ENCODE results near the gene RASGRP2.

RASGRP2 gene

GRCh38 chr11:64755681-64756361, 11.9 kb upstream of the RASGRP2 start:
- DNase-seq, result no peak

DNA sequence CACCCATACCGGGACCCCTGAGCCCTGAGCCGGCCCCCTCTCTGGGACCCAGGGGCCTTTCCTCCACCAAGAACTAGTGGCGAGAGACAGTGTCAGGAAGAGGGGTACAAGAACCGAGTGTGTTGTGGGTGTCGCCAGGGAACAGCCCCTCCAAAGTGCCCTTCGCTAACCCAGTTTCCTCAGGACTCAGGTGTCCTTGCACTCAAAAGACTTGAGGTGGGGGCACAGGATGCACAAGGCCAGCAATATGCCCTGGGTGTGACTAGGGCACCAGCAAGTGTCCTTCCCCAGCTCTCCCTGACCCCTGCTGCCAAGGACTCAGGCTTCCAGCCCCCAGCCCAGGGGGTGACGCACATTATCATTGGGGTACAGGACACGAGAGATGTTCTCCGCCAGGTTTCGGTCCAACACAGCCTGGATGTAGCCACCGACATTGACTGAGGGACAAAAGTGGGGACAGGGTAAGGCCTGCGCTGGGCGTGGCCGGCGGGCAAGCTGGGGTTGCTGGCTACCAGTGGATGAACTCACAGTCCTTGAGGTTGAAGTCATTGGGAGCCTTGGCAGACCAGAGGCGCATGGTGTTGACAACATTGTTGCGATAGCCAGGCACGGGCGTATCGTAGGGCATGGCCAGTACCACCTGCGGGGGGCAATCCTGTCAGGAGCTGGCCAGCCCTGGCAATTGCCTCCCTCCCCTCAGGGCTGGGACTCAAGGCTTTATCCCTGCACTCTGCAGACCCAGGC, 11.1 kb upstream of the RASGRP2 start:
- DNase-seq, result no peak

DNA sequence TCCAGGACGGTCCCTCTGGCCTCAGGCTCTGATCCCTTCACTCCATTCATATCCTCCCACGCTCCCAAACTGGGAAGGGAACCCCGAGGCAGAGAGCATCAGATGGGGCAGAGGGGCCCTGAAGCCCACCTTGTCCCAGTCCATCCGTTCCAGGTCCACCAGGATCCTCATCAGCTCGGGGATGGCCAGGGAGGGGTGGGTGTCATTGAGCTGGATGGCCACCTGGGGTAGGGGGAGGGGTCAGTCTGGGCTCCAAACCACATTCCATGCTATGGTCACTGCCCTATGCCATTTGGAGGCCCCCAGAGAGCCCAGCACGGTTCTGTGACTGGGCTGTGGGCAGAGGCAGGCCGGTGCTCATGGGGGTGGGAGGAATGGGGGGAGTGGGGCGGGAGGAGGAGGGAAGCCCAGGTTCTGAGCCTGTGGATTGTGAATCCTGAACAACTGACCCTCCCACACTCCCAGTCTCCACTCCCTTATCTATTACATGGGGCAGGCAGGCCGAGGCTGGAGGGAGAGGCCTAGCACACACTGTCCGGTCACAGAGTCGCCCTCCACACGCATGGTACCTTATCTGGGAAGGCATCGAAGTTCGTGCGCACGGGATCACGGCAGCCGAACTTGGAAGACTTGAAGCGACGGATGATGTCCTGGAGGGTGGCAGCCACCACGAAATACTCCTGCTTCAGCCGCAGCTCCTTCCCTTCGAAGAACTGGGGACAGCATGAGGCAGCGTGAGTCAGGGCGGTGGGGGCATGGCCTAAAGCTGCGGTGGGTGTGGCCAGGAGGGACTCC, 10.4 kb upstream of the RASGRP2 start:
- no peak for DNase-seq

GRCh38 chr11:64753380-64754123, 9.6 kb upstream of the RASGRP2 start:
- no peak for DNase-seq

DNA sequence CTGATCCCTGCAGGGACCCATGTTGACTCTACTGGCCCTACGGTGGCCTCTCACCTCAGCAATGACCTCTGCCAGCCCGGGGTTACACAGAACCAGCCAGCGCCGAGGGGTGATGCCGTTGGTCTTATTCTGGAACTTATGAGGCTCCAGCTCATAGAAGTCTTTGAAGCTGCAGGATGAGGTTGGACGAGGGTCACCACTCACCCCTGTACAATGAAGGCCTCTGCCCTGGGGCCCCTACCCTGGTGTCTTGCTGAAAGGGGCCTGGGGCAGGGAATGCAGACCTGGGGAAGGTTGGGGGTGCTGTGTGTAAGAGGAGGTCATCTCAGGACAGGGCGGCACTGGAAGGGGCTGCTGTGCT, 9.1 kb upstream of the RASGRP2 start:
- no peak for DNase-seq

- no peak for DNase-seq
These were observed 8.4 kb upstream of the RASGRP2 start for GRCh38 chr11:64752175-64752970.

DNA sequence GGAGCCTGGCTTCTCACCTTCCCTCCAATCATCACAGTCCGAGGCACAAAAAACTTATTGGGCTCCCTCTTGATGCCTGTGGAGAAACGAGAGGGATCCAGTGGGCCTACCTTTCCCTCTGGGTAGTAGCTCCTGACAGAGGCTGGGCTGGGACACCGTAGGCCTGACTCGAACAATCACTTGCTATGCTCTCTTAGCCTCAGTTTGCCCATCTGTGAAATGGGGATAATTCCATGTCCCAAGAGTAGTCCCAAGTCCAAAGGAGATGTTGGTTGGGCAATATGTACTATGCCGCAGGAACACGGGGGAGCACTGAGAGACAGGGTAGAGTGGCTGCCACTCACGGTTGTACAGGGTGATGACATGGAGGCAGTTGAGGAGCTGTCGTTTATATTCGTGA, 7.6 kb upstream of the RASGRP2 start:
- no peak for DNase-seq

DNA sequence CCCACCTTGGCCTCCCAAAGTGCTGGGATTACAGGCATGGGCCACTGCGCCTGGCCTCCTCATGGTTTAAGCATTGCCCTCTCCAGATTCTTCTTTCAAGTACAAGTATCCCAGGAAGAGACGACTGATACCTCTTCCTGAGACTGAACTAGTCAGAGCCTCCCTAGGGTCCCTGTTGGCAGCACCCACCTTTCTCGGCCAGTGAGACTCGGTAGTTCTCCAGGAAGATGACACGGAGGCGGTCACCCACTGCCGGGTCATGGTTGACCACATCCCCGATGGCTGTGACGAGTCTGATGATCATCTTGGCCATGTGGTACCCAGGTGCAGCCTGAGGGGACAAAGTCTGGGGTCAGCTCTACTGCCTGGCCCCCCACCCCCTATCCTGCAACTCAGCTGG, 7.2 kb upstream of the RASGRP2 start:
- no peak for DNase-seq

- DNase-seq, result no peak
These were observed 6.6 kb upstream of the RASGRP2 start for GRCh38 chr11:64750361-64751054.

- no peak for DNase-seq
These were observed 4.2 kb upstream of the RASGRP2 start for GRCh38 chr11:64747961-64748665.

DNA sequence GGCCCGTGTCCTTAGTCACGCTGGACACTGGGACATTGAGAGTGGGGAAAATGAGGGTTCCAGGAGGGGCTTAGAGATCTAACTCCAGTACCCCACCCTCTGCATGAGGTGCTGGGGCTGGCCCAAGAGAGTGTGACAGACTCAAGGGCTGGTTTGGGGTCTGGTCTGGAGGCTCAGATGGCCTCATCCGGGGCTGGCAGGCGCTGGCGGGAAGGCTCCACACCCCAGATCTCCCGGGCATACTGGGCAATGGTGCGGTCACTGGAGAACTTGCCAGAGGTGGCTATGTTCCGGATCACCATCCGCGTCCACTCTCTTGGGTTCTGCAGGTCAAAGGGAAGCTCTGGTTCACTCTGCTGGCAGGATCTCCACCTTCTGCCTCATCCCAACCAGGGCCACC, 2.5 kb upstream of the RASGRP2 start:
- DNase-seq, result no peak

GRCh38 chr11:64745521-64746328, 1.8 kb upstream of the RASGRP2 start:
- no peak for DNase-seq

DNA sequence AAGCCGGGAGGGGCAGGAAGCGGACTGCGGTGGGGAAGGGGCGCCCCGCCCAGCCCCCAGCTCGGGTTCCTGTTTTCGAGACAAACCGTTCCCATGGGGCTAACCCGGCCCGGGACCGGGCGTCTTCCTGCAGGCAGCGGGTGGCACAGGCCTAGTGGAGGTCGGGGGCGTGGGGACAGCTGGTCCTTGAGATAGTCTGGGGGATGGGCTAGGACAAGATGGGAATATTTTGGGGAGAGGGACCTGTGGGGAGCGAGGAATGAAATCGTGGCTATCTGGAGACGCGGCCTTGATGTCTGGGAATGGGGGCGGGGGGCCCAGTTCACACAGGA, 1.2 kb upstream of the RASGRP2 start:
- DNase-seq, result no peak

GRCh38 chr11:64744544-64745188, 724 bp upstream of the RASGRP2 start:
- no peak for DNase-seq

DNA sequence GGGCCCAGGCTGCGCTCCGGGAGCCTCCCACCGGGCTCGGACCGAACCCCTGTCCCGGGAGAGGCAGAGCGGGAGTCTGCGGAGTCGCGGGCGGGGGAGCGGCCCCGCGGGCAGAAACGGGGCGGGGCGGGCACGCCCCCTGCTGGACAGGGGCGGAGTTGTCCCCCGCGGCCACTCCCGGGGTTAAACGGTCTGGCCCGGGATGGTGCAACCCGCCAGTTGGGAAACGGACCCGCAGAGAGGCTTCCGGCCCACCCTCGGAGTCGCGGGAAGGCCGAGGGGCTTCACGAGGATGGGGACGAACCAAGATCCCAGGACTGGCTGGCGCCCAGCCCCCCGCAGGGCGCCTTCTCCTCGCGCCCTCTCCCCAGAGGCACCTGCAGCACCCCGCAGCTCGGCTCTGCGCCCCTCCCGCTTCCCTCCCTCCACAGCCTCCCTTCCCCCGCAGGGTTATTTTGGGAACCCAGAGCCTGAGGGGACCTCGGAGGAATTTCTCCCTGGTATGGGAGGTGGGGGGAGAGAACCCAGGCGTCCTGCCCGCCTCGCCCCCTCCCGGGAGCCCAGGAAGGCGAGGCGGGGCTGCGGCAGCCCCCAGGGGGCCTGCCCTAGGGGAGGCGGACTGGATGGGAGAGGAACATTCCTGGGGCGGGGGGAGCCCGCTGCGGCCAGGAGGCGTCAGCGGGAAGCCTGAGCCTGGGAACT, 902 bp downstream of the RASGRP2 start:
- DNase-seq, result no peak

DNA sequence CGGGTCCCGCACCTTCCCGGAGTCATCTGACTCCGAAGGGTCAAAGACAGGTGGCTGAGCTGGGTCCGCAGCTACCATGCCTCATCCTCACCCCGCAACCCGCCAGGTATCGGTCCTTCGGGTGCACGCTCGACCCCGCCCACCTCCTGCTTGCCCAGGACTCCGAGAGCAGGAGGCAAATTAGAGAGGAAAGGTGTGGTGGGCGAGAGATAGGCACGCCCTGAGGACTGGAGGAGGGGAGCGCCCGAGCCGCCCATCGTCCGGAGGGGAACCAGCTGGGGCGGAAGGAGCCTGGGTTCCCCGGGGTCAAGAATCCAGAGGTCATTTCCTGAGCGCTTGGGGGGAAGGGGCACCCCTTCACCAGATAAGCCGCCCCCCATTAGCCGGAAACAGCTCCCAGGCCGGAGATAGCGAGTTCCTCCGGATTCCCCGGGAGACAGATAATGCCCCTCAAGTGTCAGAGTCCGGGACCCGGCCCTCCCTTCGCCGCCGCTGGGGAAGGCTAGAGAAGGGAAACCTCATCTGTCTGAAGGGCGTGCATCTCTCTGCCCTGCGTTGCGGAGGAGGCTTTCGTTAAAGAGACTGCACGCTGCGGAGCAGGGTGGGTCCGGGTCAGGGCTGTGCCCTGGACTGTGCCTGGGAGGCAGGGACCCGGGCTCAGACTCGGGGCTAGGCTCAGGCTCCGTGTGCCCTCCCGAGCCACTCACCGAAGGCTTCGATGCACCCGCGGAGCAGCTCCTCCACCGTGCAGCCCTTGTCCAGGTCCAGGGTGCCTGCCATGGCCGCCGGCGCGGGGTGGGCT, 1.7 kb downstream of the RASGRP2 start:
- DNase-seq, result no peak

DNA sequence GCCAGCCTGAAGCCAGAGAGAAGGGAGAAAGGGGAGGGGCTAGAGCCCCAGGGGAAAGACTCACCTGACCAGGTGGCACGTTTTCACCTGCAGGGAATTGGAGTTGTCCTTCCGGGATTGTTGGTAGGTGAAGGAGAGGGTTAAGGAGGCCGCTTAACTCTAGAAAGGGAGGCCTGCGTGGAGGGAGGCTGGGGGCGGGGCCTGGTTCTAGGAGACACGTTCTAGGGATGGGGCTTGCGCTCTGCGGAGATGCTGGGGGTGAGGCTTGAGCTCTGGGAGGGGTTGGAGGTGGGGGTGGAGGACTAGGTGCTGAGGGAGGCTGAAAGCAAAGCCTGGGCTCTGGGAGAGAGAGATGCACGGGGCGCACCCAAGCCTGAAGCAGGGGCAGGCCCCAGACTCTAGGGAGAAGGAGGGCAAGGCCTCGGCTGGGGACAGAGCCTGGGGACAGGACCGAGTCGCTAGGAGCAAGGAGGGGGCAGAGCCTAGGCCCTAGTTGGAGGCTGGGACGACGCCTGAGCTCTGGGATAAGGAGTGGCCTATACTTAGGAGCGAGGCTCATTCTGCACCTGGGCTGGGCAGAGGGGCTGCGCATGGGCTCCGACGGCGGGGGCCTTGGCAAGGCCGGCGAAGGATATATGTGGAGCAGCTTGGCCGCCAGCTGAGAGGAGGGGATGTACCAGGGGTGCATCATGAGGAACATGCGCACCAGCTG, 2.4 kb downstream of the RASGRP2 start:
- no peak for DNase-seq

- no peak for DNase-seq
These were observed 4.1 kb downstream of the RASGRP2 start for GRCh38 chr11:64739871-64740270.

Measured in NCI-H187 treated with DMSO at 0.1 percent for 48 hours (cell line).